ENCODE measurements around the gene TFF2. TPM values are rescaled to one million over a fixed set of nuclear protein-coding genes. Genes with fewer than 3 reads are reported as not detected.

The TFF2 gene
- total RNA-seq, 2 experiments from 2014 or later = not detected

- H3K27ac Mint-ChIP-seq = no peak overlapping the region
- peaks cover 1% of the 10 kb centered on the region for H3K9me3 Mint-ChIP-seq
- CTCF ChIA-PET = no interaction called here
- no peaks in the 10 kb centered on the region for H3K27me3 Mint-ChIP-seq
- POLR2A ChIA-PET = interaction anchor here (2.2 kb wide), 1 partner anchor 9 kb away, joined by 10 read pairs; no protein-coding TSS in a partner anchor
- no peak for DNase-seq
- intact Hi-C loops (cut with micrococcal nuclease) = no loop called here
- H3K4me3 Mint-ChIP-seq = no peak overlapping the region
- no peaks in the 10 kb centered on the region for H3K36me3 Mint-ChIP-seq (ENCODE audit: low read depth)
- no peak for TF ChIP-seq CTCF (IDR thresholded peaks at IDR 0.05)
- H3K4me1 Mint-ChIP-seq (ENCODE audit: low read depth) = peaks cover 17% of the 10 kb centered on the region
- ATAC-seq = no peak
These were observed 13.6 kb upstream of the TFF2 start for GRCh38 chr21:42364304-42364865.

GRCh38 chr21:42363312-42363711 is 12.5 kb upstream of the TFF2 start:
- POLR2A ChIA-PET = interaction anchor here (0.7 to 1.5 kb wide), 3 partner anchors 10 to 30 kb away, joined by 3 to 7 read pairs (median 4); no protein-coding TSS in a partner anchor
- no peaks in the 10 kb centered on the region for H3K36me3 Mint-ChIP-seq (ENCODE audit: low read depth)
- no peak for TF ChIP-seq CTCF (IDR thresholded peaks at IDR 0.05)
- intact Hi-C loops (cut with micrococcal nuclease) = no loop called here
- H3K27me3 Mint-ChIP-seq = no peaks in the 10 kb centered on the region
- H3K4me3 Mint-ChIP-seq = no peak overlapping the region
- DNase-seq (no peak), ATAC-seq (no peak)
- H3K4me1 Mint-ChIP-seq (ENCODE audit: low read depth) = peaks cover 13% of the 10 kb centered on the region
- peaks cover 1% of the 10 kb centered on the region for H3K9me3 Mint-ChIP-seq
- CTCF ChIA-PET = interaction anchor here (1.0 to 1.2 kb wide), 2 partner anchors 25 to 104 kb away, joined by 3 to 5 read pairs; no protein-coding TSS in a partner anchor
- H3K27ac Mint-ChIP-seq = no peak overlapping the region

GRCh38 chr21:42362700-42363099 is 11.9 kb upstream of the TFF2 start:
- Mint-ChIP-seq H3K9me3 (peaks cover 1% of the 10 kb centered on the region), H3K27ac (no peak overlapping the region), H3K27me3 (no peaks in the 10 kb centered on the region), H3K36me3 (ENCODE audit: low read depth) (no peaks in the 10 kb centered on the region), H3K4me3 (no peak overlapping the region), H3K4me1 (ENCODE audit: low read depth) (peaks cover 9% of the 10 kb centered on the region)
- TF ChIP-seq CTCF (IDR thresholded peaks at IDR 0.05) = no peak
- intact Hi-C loops (cut with micrococcal nuclease) = no loop called here
- no peak for DNase-seq
- no peak for ATAC-seq
- POLR2A ChIA-PET = interaction anchor here (0.7 to 2.1 kb wide), 4 partner anchors 10 to 30 kb away, joined by 3 to 7 read pairs (median 5); no protein-coding TSS in a partner anchor
- CTCF ChIA-PET = interaction anchor here (1.2 to 2.9 kb wide), 2 partner anchors 25 to 87 kb away, joined by 5 to 23 read pairs; no protein-coding TSS in a partner anchor

GRCh38 chr21:42362198-42362597 is 11.4 kb upstream of the TFF2 start:
- Mint-ChIP-seq H3K4me1 (ENCODE audit: low read depth) (peaks cover 7% of the 10 kb centered on the region), H3K36me3 (ENCODE audit: low read depth) (no peaks in the 10 kb centered on the region), H3K9me3 (peaks cover 1% of the 10 kb centered on the region), H3K4me3 (no peak overlapping the region), H3K27me3 (no peaks in the 10 kb centered on the region), H3K27ac (no peak overlapping the region)
- no peak for ATAC-seq
- CTCF ChIA-PET = interaction anchor here (1.2 to 2.9 kb wide), 5 partner anchors 24 to 88 kb away, joined by 3 to 23 read pairs (median 5); no protein-coding TSS in a partner anchor
- intact Hi-C loops (cut with micrococcal nuclease) = no loop called here
- no peak for TF ChIP-seq CTCF (IDR thresholded peaks at IDR 0.05)
- no peak for DNase-seq
- POLR2A ChIA-PET = interaction anchor here (1.5 to 2.1 kb wide), 2 partner anchors 11 to 16 kb away, joined by 6 to 7 read pairs; no protein-coding TSS in a partner anchor

- H3K27ac Mint-ChIP-seq = no peak overlapping the region
- intact Hi-C loops (cut with micrococcal nuclease) = no loop called here
- peaks cover 2% of the 10 kb centered on the region for H3K9me3 Mint-ChIP-seq
- ChIA-PET CTCF (interaction anchor here (0.7 to 2.9 kb wide), 16 partner anchors 12 to 175 kb away, joined by 3 to 23 read pairs (median 4); partner anchors contain the start of gene UBASH3A), POLR2A (interaction anchor here (1.3 to 2.1 kb wide), 2 partner anchors 13 to 17 kb away, joined by 4 to 6 read pairs; no protein-coding TSS in a partner anchor)
- ATAC-seq = no peak
- no peak overlapping the region for H3K4me3 Mint-ChIP-seq
- H3K36me3 Mint-ChIP-seq (ENCODE audit: low read depth) = no peaks in the 10 kb centered on the region
- no peaks in the 10 kb centered on the region for H3K27me3 Mint-ChIP-seq
- no peak for DNase-seq
- H3K4me1 Mint-ChIP-seq (ENCODE audit: low read depth) = peaks cover 7% of the 10 kb centered on the region
- no peak for TF ChIP-seq CTCF (IDR thresholded peaks at IDR 0.05)
These were observed 10.5 kb upstream of the TFF2 start for GRCh38 chr21:42361286-42361685.

All from activated CD8-positive, alpha-beta T cell treated with anti-CD3 and anti-CD28 coated beads for 36 hours (primary cell).